GM23338 (cell line): Measurements from ENCODE around the gene KCNAB3. TPM values are rescaled to one million over a fixed set of nuclear protein-coding genes. Genes with fewer than 3 reads are reported as not detected.

Experiments used
- ATAC-seq: fragments of 200-7000 bp; cut with Tn5 transposase; 3 replicates; pipeline ENCODE4 v1.9.1; 2020
- DNase-seq: peaks from one replicate; pipeline ENCODE4 v3.0.0-alpha.2; 2015; ENCODE audit warnings: low spot score
- H2AFZ ChIP-seq: fragments of 200-600 bp; sonication (generic); 2 replicates; pipeline ENCODE4 v1.8.0; 2016; ENCODE audit warnings: antibody characterized with exemption, mild to moderate bottlenecking, moderate library complexity
- H3F3A ChIP-seq: fragments of 200-600 bp; sonication (generic); replicated peaks from 2 replicates; pipeline ENCODE4 v1.8.0; 2017; ENCODE audit warnings: antibody characterized with exemption, mixed run types, low read depth
- H3K27ac ChIP-seq: fragments of 200-600 bp; sonication (generic); 2 replicates; pipeline ENCODE4 v1.6.1; 2016; ENCODE audit warnings: low read depth
- H3K27me3 ChIP-seq: fragments of 200-600 bp; sonication (generic); 2 replicates; pipeline ENCODE4 v1.8.0; 2016; ENCODE audit warnings: mild to moderate bottlenecking, mixed run types, moderate library complexity; ENCODE audit not compliant: insufficient read depth
- H3K36me3 ChIP-seq: fragments of 200-600 bp; sonication (generic); 2 replicates; pipeline ENCODE4 v1.8.0; 2016; ENCODE audit warnings: mild to moderate bottlenecking; ENCODE audit not compliant: insufficient read depth
- H3K4me1 ChIP-seq: fragments of 200-600 bp; sonication (generic); 2 replicates; pipeline ENCODE4 v1.8.0; 2016; ENCODE audit warnings: mild to moderate bottlenecking, moderate library complexity; ENCODE audit not compliant: insufficient read depth
- H3K4me2 ChIP-seq: fragments of 200-600 bp; sonication (generic); 2 replicates; pipeline ENCODE4 v1.7.1; 2017; ENCODE audit warnings: mixed run types
- H3K4me3 ChIP-seq: fragments of 200-600 bp; sonication (generic); 2 replicates; pipeline ENCODE4 v1.6.1; 2016; ENCODE audit warnings: mixed run types
- H3K79me2 ChIP-seq: fragments of 200-600 bp; sonication (generic); replicated peaks from 2 replicates; pipeline ENCODE4 v1.8.0; 2017; ENCODE audit warnings: mild to moderate bottlenecking; ENCODE audit not compliant: insufficient read depth
- H3K9me2 ChIP-seq: fragments of 200-600 bp; sonication (generic); 2 replicates; pipeline ENCODE4 v1.8.0; 2017; ENCODE audit not compliant: insufficient read depth
- H4K20me1 ChIP-seq: fragments of 200-600 bp; sonication (generic); replicated peaks from 2 replicates; pipeline ENCODE4 v1.8.0; 2017; ENCODE audit warnings: mild to moderate bottlenecking; ENCODE audit not compliant: insufficient read depth
- H3K27ac Mint-ChIP-seq: 2 replicates; pipeline ENCODE4 v1.8.0; 2020; ENCODE audit warnings: inconsistent platforms, mild to moderate bottlenecking, moderate library complexity, mixed read lengths
- H3K27me3 Mint-ChIP-seq: 3 replicates; pipeline ENCODE4 v1.8.0; 2022; ENCODE audit warnings: low read depth, mild to moderate bottlenecking, moderate library complexity, mixed read lengths, inconsistent platforms; ENCODE audit not compliant: insufficient read depth, poor library complexity
- H3K36me3 Mint-ChIP-seq: 3 replicates; pipeline ENCODE4 v1.8.0; 2021; ENCODE audit warnings: low read depth, mild to moderate bottlenecking, inconsistent platforms, moderate library complexity, mixed read lengths
- H3K4me1 Mint-ChIP-seq: 3 replicates; pipeline ENCODE4 v1.8.0; 2020; ENCODE audit warnings: mild to moderate bottlenecking, inconsistent platforms, mixed read lengths
- H3K4me3 Mint-ChIP-seq: 3 replicates; pipeline ENCODE4 v1.8.0; 2021; ENCODE audit warnings: moderate library complexity, mild to moderate bottlenecking, inconsistent platforms, mixed read lengths
- H3K9me3 Mint-ChIP-seq: 3 replicates; pipeline ENCODE4 v1.8.0; 2020; ENCODE audit warnings: moderate library complexity, mild to moderate bottlenecking, inconsistent platforms, mixed read lengths
- CTCF ChIP-seq, 2 experiments: fragments of 200-600 bp in 1 of 2; sonication (generic) in 1 of 2; conservative IDR thresholded peaks; 2 replicates each; pipeline versions ENCODE4 v1.5.1 to v1.6.1; 2016 to 2017; ENCODE audit warnings: antibody characterized with exemption in 2 of 2, low read depth in 2 of 2, mild to moderate bottlenecking in 2 of 2, moderate library complexity in 1 of 2
- ETS1 ChIP-seq: IDR thresholded peaks from 2 replicates; pipeline ENCODE4 v1.6.1; 2016; ENCODE audit warnings: antibody characterized with exemption
- EZH2 ChIP-seq: fragments of 200-600 bp; sonication (generic); IDR thresholded peaks from one replicate; pipeline ENCODE4 v1.8.0; 2017; ENCODE audit warnings: antibody characterized with exemption, mild to moderate bottlenecking, low read depth; ENCODE audit not compliant: unreplicated experiment
- EZH2phosphoT487 ChIP-seq: fragments of 200-600 bp; sonication (generic); IDR thresholded peaks from one replicate; pipeline ENCODE4 v1.8.1; 2018; ENCODE audit warnings: antibody characterized with exemption; ENCODE audit not compliant: unreplicated experiment
- JUNB ChIP-seq: IDR thresholded peaks from one replicate; pipeline ENCODE4 v1.6.1; 2016; ENCODE audit warnings: antibody characterized with exemption; ENCODE audit not compliant: unreplicated experiment
- NANOG ChIP-seq: IDR thresholded peaks from 2 replicates; pipeline ENCODE4 v1.6.1; 2016; ENCODE audit warnings: antibody characterized with exemption, borderline replicate concordance
- POLR2AphosphoS5 ChIP-seq: IDR thresholded peaks from 2 replicates; pipeline ENCODE4 v1.6.1; 2016; ENCODE audit warnings: antibody characterized with exemption, low read depth
- STAT1 ChIP-seq: IDR thresholded peaks from one replicate; pipeline ENCODE4 v1.6.1; 2016; ENCODE audit warnings: antibody characterized with exemption; ENCODE audit not compliant: unreplicated experiment
- ZNF114 ChIP-seq: fragments of 250-450 bp; sonication (Bioruptor Pico); IDR thresholded peaks from 2 replicates; pipeline ENCODE4 v1.5.0; 2020; ENCODE audit warnings: mild to moderate bottlenecking, moderate library complexity
- ZNF331 ChIP-seq: fragments of 250-450 bp; sonication (Bioruptor Pico); IDR thresholded peaks from 2 replicates; pipeline ENCODE4 v1.5.0; 2020; ENCODE audit warnings: low read depth, mild to moderate bottlenecking, moderate library complexity
- polyA plus RNA-seq: library from polyadenylated mRNA; unstranded; fragments of >200 nt; fragmentation: Nextera tagmentation; extraction: Ambion mirVana; gene quantifications from 2 replicates; pipeline ENCODE4 v1.2.1, GENCODE V29; 2016
- total RNA-seq: library from RNA; depleted of rRNA; stranded (reverse); fragments of >200 nt; shearing (Covaris generic); gene quantifications from 2 replicates; pipeline ENCODE4 v1.2.3, GENCODE V29; 2014
- TF ChIP-seq, protein P1 (sequence below): IDR thresholded peaks from one replicate; pipeline ENCODE4 v1.6.1; 2018; ENCODE audit warnings: antibody characterized with exemption; ENCODE audit not compliant: unreplicated experiment
- TF ChIP-seq, protein P2 (sequence below): fragments of 250-450 bp; sonication (Bioruptor Pico); IDR thresholded peaks from 2 replicates; pipeline ENCODE4 v1.5.0; 2020; ENCODE audit warnings: mild to moderate bottlenecking, moderate library complexity

KCNAB3 gene
- total and polyA plus RNA-seq, 2 experiments from 2014 or later = 0.45 to 1.0 TPM

- Mint-ChIP-seq H3K27me3 (peaks cover 5% of the 10 kb centered on the region), H3K27ac (no peak overlapping the region), H3K4me1 (no peaks in the 10 kb centered on the region), H3K36me3 (peaks cover 69% of the 10 kb centered on the region), H3K4me3 (no peak overlapping the region), H3K9me3 (no peaks in the 10 kb centered on the region)
- no peak for ATAC-seq
- Histone ChIP-seq H3K4me2 (no peak overlapping the region), H3K79me2 (no peaks in the 10 kb centered on the region), H3K36me3 (no peaks in the 10 kb centered on the region; the same call in 1 of the 2 replicates), H3K4me3 (no peak overlapping the region), H4K20me1 (no peaks in the 10 kb centered on the region; the same call in none of the 2 replicates), H3F3A (no peaks in the 10 kb centered on the region), H2AFZ (no peak overlapping the region), H3K27ac (no peak overlapping the region), H3K4me1 (no peaks in the 10 kb centered on the region), H3K9me2 (no peaks in the 10 kb centered on the region), H3K27me3 (no peaks in the 10 kb centered on the region)
- TF ChIP-seq ZNF114 (no peak), ETS1 (no peak), CTCF (conservative IDR thresholded peaks at IDR 0.05; ENCODE audit: low read depth in 2 of 2) (no peak), NANOG (no peak), POLR2AphosphoS5 (no peak), ZNF331 (CRISPR knock-in tag) (no peak), STAT1 (no peak), EZH2 (no peak), EZH2phosphoT487 (no peak), JUNB (no peak)
- TF ChIP-seq, protein P1, sequence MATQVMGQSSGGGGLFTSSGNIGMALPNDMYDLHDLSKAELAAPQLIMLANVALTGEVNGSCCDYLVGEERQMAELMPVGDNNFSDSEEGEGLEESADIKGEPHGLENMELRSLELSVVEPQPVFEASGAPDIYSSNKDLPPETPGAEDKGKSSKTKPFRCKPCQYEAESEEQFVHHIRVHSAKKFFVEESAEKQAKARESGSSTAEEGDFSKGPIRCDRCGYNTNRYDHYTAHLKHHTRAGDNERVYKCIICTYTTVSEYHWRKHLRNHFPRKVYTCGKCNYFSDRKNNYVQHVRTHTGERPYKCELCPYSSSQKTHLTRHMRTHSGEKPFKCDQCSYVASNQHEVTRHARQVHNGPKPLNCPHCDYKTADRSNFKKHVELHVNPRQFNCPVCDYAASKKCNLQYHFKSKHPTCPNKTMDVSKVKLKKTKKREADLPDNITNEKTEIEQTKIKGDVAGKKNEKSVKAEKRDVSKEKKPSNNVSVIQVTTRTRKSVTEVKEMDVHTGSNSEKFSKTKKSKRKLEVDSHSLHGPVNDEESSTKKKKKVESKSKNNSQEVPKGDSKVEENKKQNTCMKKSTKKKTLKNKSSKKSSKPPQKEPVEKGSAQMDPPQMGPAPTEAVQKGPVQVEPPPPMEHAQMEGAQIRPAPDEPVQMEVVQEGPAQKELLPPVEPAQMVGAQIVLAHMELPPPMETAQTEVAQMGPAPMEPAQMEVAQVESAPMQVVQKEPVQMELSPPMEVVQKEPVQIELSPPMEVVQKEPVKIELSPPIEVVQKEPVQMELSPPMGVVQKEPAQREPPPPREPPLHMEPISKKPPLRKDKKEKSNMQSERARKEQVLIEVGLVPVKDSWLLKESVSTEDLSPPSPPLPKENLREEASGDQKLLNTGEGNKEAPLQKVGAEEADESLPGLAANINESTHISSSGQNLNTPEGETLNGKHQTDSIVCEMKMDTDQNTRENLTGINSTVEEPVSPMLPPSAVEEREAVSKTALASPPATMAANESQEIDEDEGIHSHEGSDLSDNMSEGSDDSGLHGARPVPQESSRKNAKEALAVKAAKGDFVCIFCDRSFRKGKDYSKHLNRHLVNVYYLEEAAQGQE = no peak
- TF ChIP-seq, protein P2, sequence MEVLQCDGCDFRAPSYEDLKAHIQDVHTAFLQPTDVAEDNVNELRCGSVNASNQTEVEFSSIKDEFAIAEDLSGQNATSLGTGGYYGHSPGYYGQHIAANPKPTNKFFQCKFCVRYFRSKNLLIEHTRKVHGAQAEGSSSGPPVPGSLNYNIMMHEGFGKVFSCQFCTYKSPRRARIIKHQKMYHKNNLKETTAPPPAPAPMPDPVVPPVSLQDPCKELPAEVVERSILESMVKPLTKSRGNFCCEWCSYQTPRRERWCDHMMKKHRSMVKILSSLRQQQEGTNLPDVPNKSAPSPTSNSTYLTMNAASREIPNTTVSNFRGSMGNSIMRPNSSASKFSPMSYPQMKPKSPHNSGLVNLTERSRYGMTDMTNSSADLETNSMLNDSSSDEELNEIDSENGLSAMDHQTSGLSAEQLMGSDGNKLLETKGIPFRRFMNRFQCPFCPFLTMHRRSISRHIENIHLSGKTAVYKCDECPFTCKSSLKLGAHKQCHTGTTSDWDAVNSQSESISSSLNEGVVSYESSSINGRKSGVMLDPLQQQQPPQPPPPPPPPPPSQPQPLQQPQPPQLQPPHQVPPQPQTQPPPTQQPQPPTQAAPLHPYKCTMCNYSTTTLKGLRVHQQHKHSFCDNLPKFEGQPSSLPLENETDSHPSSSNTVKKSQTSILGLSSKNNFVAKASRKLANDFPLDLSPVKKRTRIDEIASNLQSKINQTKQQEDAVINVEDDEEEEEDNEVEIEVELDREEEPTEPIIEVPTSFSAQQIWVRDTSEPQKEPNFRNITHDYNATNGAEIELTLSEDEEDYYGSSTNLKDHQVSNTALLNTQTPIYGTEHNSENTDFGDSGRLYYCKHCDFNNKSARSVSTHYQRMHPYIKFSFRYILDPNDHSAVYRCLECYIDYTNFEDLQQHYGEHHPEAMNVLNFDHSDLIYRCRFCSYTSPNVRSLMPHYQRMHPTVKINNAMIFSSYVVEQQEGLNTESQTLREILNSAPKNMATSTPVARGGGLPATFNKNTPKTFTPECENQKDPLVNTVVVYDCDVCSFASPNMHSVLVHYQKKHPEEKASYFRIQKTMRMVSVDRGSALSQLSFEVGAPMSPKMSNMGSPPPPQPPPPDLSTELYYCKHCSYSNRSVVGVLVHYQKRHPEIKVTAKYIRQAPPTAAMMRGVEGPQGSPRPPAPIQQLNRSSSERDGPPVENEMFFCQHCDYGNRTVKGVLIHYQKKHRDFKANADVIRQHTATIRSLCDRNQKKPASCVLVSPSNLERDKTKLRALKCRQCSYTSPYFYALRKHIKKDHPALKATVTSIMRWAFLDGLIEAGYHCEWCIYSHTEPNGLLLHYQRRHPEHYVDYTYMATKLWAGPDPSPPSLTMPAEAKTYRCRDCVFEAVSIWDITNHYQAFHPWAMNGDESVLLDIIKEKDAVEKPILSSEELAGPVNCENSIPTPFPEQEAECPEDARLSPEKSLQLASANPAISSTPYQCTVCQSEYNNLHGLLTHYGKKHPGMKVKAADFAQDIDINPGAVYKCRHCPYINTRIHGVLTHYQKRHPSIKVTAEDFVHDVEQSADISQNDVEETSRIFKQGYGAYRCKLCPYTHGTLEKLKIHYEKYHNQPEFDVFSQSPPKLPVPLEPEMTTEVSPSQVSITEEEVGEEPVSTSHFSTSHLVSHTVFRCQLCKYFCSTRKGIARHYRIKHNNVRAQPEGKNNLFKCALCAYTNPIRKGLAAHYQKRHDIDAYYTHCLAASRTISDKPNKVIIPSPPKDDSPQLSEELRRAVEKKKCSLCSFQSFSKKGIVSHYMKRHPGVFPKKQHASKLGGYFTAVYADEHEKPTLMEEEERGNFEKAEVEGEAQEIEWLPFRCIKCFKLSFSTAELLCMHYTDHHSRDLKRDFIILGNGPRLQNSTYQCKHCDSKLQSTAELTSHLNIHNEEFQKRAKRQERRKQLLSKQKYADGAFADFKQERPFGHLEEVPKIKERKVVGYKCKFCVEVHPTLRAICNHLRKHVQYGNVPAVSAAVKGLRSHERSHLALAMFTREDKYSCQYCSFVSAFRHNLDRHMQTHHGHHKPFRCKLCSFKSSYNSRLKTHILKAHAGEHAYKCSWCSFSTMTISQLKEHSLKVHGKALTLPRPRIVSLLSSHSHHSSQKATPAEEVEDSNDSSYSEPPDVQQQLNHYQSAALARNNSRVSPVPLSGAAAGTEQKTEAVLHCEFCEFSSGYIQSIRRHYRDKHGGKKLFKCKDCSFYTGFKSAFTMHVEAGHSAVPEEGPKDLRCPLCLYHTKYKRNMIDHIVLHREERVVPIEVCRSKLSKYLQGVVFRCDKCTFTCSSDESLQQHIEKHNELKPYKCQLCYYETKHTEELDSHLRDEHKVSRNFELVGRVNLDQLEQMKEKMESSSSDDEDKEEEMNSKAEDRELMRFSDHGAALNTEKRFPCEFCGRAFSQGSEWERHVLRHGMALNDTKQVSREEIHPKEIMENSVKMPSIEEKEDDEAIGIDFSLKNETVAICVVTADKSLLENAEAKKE (CRISPR knock-in tag) = no peak
- DNase-seq = no peak
Observed at GRCh38 chr17:7943291-7943690, 13.6 kb upstream of the KCNAB3 start.
